Measurements from ENCODE around the gene AJAP1. TPM values are rescaled to one million over a fixed set of nuclear protein-coding genes. Genes with fewer than 3 reads are reported as not detected.

The AJAP1 gene
- total RNA-seq, 1 experiment from 2014 or later = not detected

GRCh38 chr1:4754816-4755215, 100.4 kb downstream of the AJAP1 start:
- Histone ChIP-seq H4K20me1 (ENCODE audit: insufficient read depth) (no peaks in the 10 kb centered on the region), H3K79me2 (ENCODE audit: low read depth) (no peaks in the 10 kb centered on the region), H3K4me3 (no peak overlapping the region), H2AFZ (no peak overlapping the region), H3K27ac (no peak overlapping the region), H3K9me3 (ENCODE audit: insufficient read depth, low read depth) (no peaks in the 10 kb centered on the region), H3K27me3 (ENCODE audit: insufficient read depth, low read depth) (peaks cover 10% of the 10 kb centered on the region), H3K4me2 (no peak overlapping the region), H3K4me1 (replicated peaks; ENCODE audit: insufficient read depth) (no peaks in the 10 kb centered on the region), H3K9me2 (ENCODE audit: insufficient read depth) (no peaks in the 10 kb centered on the region), H3K36me3 (ENCODE audit: low read depth) (no peaks in the 10 kb centered on the region), H3F3A (ENCODE audit: insufficient read depth, low read depth) (no peaks in the 10 kb centered on the region)
- DNase-seq = no peak
- BruUV-seq (replicated peaks) = no TSS peak
- intact Hi-C loops (cut with micrococcal nuclease; ENCODE audit: unreplicated experiment) = no loop called here
- ChIA-PET CTCF (no interaction called here), POLR2A (ENCODE audit: unreplicated experiment) (no interaction called here)
- TF ChIP-seq EZH2 (IDR thresholded peaks at IDR 0.05; ENCODE audit: low read depth) (no peak), CTCF (conservative IDR thresholded peaks at IDR 0.05) (no peak)

- no peaks in the 10 kb centered on the region for H3K9me2 ChIP-seq (ENCODE audit: insufficient read depth)
- no peaks in the 10 kb centered on the region for H3K36me3 ChIP-seq (ENCODE audit: low read depth)
- intact Hi-C loops (cut with micrococcal nuclease; ENCODE audit: unreplicated experiment) = no loop called here
- no peaks in the 10 kb centered on the region for H3K79me2 ChIP-seq (ENCODE audit: low read depth)
- BruUV-seq (replicated peaks) = no TSS peak
- no peaks in the 10 kb centered on the region for H3K9me3 ChIP-seq (ENCODE audit: insufficient read depth, low read depth)
- H3K27ac ChIP-seq = no peak overlapping the region
- no peaks in the 10 kb centered on the region for H3F3A ChIP-seq (ENCODE audit: insufficient read depth, low read depth)
- no peaks in the 10 kb centered on the region for H4K20me1 ChIP-seq (ENCODE audit: insufficient read depth)
- ChIA-PET POLR2A (ENCODE audit: unreplicated experiment) (no interaction called here), CTCF (no interaction called here)
- TF ChIP-seq CTCF (conservative IDR thresholded peaks at IDR 0.05) (no peak), EZH2 (IDR thresholded peaks at IDR 0.05; ENCODE audit: low read depth) (no peak)
- H3K4me1 ChIP-seq (replicated peaks; ENCODE audit: insufficient read depth) = no peaks in the 10 kb centered on the region
- no peak for DNase-seq
- H3K4me2 ChIP-seq = no peak overlapping the region
- no peak overlapping the region for H3K4me3 ChIP-seq
- H3K27me3 ChIP-seq (ENCODE audit: insufficient read depth, low read depth) = peaks cover 8% of the 10 kb centered on the region; the same call in 1 of the 2 replicates
- no peak overlapping the region for H2AFZ ChIP-seq
Measured at GRCh38 chr1:4755301-4755845, 101.0 kb downstream of the AJAP1 start.

GRCh38 chr1:4755864-4756504, 101.6 kb downstream of the AJAP1 start:
- no TSS peak for BruUV-seq (replicated peaks)
- Histone ChIP-seq H3K4me1 (replicated peaks; ENCODE audit: insufficient read depth) (no peaks in the 10 kb centered on the region), H3K9me3 (ENCODE audit: insufficient read depth, low read depth) (no peaks in the 10 kb centered on the region), H3K4me3 (no peak overlapping the region), H3K27me3 (ENCODE audit: insufficient read depth, low read depth) (peaks cover 8% of the 10 kb centered on the region; the same call in 1 of the 2 replicates), H3F3A (ENCODE audit: insufficient read depth, low read depth) (no peaks in the 10 kb centered on the region), H4K20me1 (ENCODE audit: insufficient read depth) (no peaks in the 10 kb centered on the region), H3K27ac (no peak overlapping the region), H3K4me2 (no peak overlapping the region), H3K9me2 (ENCODE audit: insufficient read depth) (no peaks in the 10 kb centered on the region), H2AFZ (no peak overlapping the region), H3K36me3 (ENCODE audit: low read depth) (no peaks in the 10 kb centered on the region), H3K79me2 (ENCODE audit: low read depth) (no peaks in the 10 kb centered on the region)
- CTCF ChIA-PET = no interaction called here
- intact Hi-C loops (cut with micrococcal nuclease; ENCODE audit: unreplicated experiment) = no loop called here
- POLR2A ChIA-PET (ENCODE audit: unreplicated experiment) = no interaction called here
- no peak for DNase-seq
- TF ChIP-seq CTCF (conservative IDR thresholded peaks at IDR 0.05) (no peak), EZH2 (IDR thresholded peaks at IDR 0.05; ENCODE audit: low read depth) (no peak)
